ENCODE measurements around the gene HOXC11.

DNA sequence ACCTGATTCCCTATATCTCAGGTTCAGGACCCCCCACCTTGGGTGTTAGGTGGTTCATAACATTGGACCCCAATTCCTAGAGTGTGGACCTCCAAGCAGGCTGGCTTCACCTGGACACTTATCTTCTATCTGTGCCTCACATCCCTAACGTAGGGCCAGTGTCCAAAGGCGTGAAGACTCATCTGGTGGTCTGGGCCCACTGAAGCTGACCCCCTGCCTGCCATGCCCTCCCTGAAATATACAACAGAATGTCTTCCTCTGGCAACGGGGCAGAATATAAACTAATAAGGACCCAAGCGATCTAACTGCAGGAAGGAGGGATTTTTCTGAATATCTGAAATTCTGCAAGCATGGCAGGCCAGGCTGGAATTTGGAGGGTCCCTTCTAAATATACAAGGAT is 28.7 kb upstream of the HOXC11 start:
- TF ChIP-seq, protein P1, sequence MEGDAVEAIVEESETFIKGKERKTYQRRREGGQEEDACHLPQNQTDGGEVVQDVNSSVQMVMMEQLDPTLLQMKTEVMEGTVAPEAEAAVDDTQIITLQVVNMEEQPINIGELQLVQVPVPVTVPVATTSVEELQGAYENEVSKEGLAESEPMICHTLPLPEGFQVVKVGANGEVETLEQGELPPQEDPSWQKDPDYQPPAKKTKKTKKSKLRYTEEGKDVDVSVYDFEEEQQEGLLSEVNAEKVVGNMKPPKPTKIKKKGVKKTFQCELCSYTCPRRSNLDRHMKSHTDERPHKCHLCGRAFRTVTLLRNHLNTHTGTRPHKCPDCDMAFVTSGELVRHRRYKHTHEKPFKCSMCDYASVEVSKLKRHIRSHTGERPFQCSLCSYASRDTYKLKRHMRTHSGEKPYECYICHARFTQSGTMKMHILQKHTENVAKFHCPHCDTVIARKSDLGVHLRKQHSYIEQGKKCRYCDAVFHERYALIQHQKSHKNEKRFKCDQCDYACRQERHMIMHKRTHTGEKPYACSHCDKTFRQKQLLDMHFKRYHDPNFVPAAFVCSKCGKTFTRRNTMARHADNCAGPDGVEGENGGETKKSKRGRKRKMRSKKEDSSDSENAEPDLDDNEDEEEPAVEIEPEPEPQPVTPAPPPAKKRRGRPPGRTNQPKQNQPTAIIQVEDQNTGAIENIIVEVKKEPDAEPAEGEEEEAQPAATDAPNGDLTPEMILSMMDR (IDR thresholded peaks at IDR 0.05) = no peak
- no peak for TF ChIP-seq EP300 (IDR thresholded peaks at IDR 0.05)
- TF ChIP-seq POLR2A (IDR thresholded peaks at IDR 0.05) = no peak

Data from tibial nerve (tissue), 4 donors.